Gastrocnemius medialis (tissue), 4 donors: ENCODE measurements around the gene ME1.
A peak's percentile ranks its signal among the peaks of the same experiment; 100 is the strongest.

ENCODE experiments used
- CTCF ChIP-seq, 5 experiments: fragments of 450-650 bp in 3 of 5; fragments of 200-600 bp in 2 of 5; sonication (generic) in 2 of 5; IDR thresholded peaks in 4 of 5; conservative IDR thresholded peaks in 1 of 5; 1 replicate in 4 of 5; 2 replicates in 1 of 5; pipeline ENCODE4 v1.5.1; 2016 to 2019; ENCODE audit warnings: antibody characterized with exemption in 5 of 5, mild to moderate bottlenecking in 3 of 5, moderate library complexity in 3 of 5
- POLR2A ChIP-seq, 2 donors: fragments of 450-650 bp; IDR thresholded peaks; one replicate each; pipeline ENCODE4 v1.6.1; 2017; ENCODE audit warnings: antibody characterized with exemption in 2 of 2, mild to moderate bottlenecking in 2 of 2, moderate library complexity in 2 of 2

- no peak for TF ChIP-seq POLR2A (IDR thresholded peaks at IDR 0.05)
- peak in 4 of 5 experiments; percentile 24 to 48 (median 32) for TF ChIP-seq CTCF (IDR thresholded peaks at IDR 0.05 in 4 of 5, conservative IDR thresholded peaks at IDR 0.05 in 1 of 5)
These were observed 208.9 kb downstream of the ME1 start for GRCh38 chr6:83221889-83222479.
